GM12878 (cell line): ENCODE results near the gene ABHD17A. TPM values are rescaled to one million over a fixed set of nuclear protein-coding genes. Genes with fewer than 3 reads are reported as not detected.

ENCODE experiments used
- ATAC-seq: fragments of 200-7000 bp; cut with Tn5 transposase; 3 replicates; pipeline ENCODE4 v1.9.1; 2020; ENCODE audit warnings: mild to moderate bottlenecking, moderate library complexity
- BruUV-seq: library from RNA; stranded (reverse); fragments of 400-500 nt; replicated peaks from 2 replicates; lab custom pipeline; 2021; lab: Mats Ljungman, UMichigan
- CTCF ChIA-PET: fragments of 300-600 bp; sonication (Branson Sonifier 250); formaldehyde crosslinking; extraction: SDS; loops from one replicate; lab custom pipeline; 2021; ENCODE audit warnings: inconsistent platforms; lab: Yijun Ruan, JAX
- POLR2A ChIA-PET: fragments of 350-600 bp; formaldehyde crosslinking; extraction: SDS; loops from one replicate; lab custom pipeline; 2021; ENCODE audit warnings: inconsistent platforms; lab: Charles Lee
- RAD21 ChIA-PET: fragments of 300-600 bp; sonication (Branson Sonifier 250); formaldehyde crosslinking; loops from one replicate; lab custom pipeline; 2023; ENCODE audit warnings: antibody characterized with exemption; ENCODE audit not compliant: unreplicated experiment; lab: Charles Lee
- SMC1A ChIA-PET: fragments of 300-600 bp; sonication (Branson Sonifier 250); formaldehyde crosslinking; loops from one replicate; lab custom pipeline; 2023; ENCODE audit not compliant: unreplicated experiment, uncharacterized antibody; lab: Charles Lee
- DNase-seq: peaks from one replicate; pipeline ENCODE4 v3.0.0-alpha.2; 2011; ENCODE audit warnings: low read depth, low spot score
- FAIRE-seq: peaks from 3 replicates; lab custom pipeline; 2011; peaks lifted over from hg19 to GRCh38; lab: Jason Lieb, UNC
- H2AFZ ChIP-seq: 2 replicates; pipeline ENCODE4 v1.6.0; 2011; ENCODE audit warnings: low read depth, low read length, control low read depth; ENCODE audit not compliant: control insufficient read depth
- H3K27ac ChIP-seq: 2 replicates; pipeline ENCODE4 v1.5.1; 2011; ENCODE audit warnings: control low read depth; ENCODE audit not compliant: control insufficient read depth, insufficient read depth
- H3K27me3 ChIP-seq, 2 experiments: replicated peaks in 1 of 2; 2 replicates each; pipeline versions ENCODE4 v1.6.0 to v1.6.1; 2011; ENCODE audit warnings: low read length in 1 of 2; ENCODE audit not compliant: control insufficient read depth in 2 of 2, insufficient read depth in 2 of 2
- H3K36me3 ChIP-seq, 2 experiments: 2 replicates each; pipeline ENCODE4 v1.5.1; 2011; ENCODE audit warnings: low read length in 1 of 2; ENCODE audit not compliant: control insufficient read depth in 2 of 2, insufficient read depth in 2 of 2
- H3K4me1 ChIP-seq: 2 replicates; pipeline ENCODE4 v1.6.1; 2011; ENCODE audit warnings: mild to moderate bottlenecking, low read length, moderate library complexity, mixed read lengths; ENCODE audit not compliant: control insufficient read depth, insufficient read depth
- H3K4me2 ChIP-seq: 2 replicates; pipeline ENCODE4 v1.6.0; 2011; ENCODE audit warnings: control low read depth; ENCODE audit not compliant: control insufficient read depth, insufficient read depth
- H3K4me3 ChIP-seq: fragments of 200-600 bp; sonication (generic); 2 replicates; pipeline ENCODE4 v1.5.1; 2016
- H3K79me2 ChIP-seq: 2 replicates; pipeline ENCODE4 v1.6.0; 2011; ENCODE audit warnings: low read length; ENCODE audit not compliant: control insufficient read depth, insufficient read depth
- H3K9ac ChIP-seq: 2 replicates; pipeline ENCODE4 v1.8.0; 2011; ENCODE audit warnings: low read length, control low read depth, mixed read lengths; ENCODE audit not compliant: control insufficient read depth, insufficient read depth
- H3K9me3 ChIP-seq: replicated peaks from 3 replicates; pipeline ENCODE4 v1.5.1; 2011; ENCODE audit warnings: mild to moderate bottlenecking, low read length; ENCODE audit not compliant: control insufficient read depth, insufficient read depth
- H4K20me1 ChIP-seq: 2 replicates; pipeline ENCODE4 v1.6.0; 2011; ENCODE audit not compliant: control insufficient read depth, insufficient read depth
- BCL11A ChIP-seq: IDR thresholded peaks from 2 replicates; pipeline ENCODE4 v1.6.1; 2011; ENCODE audit warnings: low read depth, low read length
- CBX3 ChIP-seq: fragments of 200-600 bp; sonication (generic); IDR thresholded peaks from 2 replicates; pipeline ENCODE4 v1.6.1; 2016; ENCODE audit warnings: low read depth, borderline replicate concordance
- EGR1 ChIP-seq, 2 experiments: IDR thresholded peaks; 1 replicate in 1 of 2; 2 replicates in 1 of 2; pipeline ENCODE4 v1.6.1; 2011 to 2012; ENCODE audit warnings: low read depth in 2 of 2, low read length in 2 of 2, borderline replicate concordance in 1 of 2, mild to moderate bottlenecking in 1 of 2, moderate library complexity in 1 of 2
- ETV6 ChIP-seq, 2 experiments: fragments of 450-650 bp in 1 of 2; IDR thresholded peaks in 1 of 2; conservative IDR thresholded peaks in 1 of 2; 2 replicates each; pipeline ENCODE4 v1.6.1; 2014; ENCODE audit warnings: antibody characterized with exemption in 1 of 2, borderline replicate concordance in 1 of 2, low read depth in 1 of 2, mild to moderate bottlenecking in 1 of 2, moderate library complexity in 1 of 2
- EZH2 ChIP-seq: IDR thresholded peaks from 2 replicates; pipeline ENCODE4 v1.6.1; 2012; ENCODE audit warnings: low read depth, mild to moderate bottlenecking, control low read depth, inconsistent platforms, low read length, borderline replicate concordance; ENCODE audit not compliant: control insufficient read depth
- FOS ChIP-seq: IDR thresholded peaks from 3 replicates; pipeline ENCODE4 v1.6.1; 2011; ENCODE audit warnings: borderline replicate concordance; ENCODE audit not compliant: insufficient read length; ENCODE audit errors: extremely low read depth
- NFIC ChIP-seq: IDR thresholded peaks from 2 replicates; pipeline ENCODE4 v1.6.1; 2012; ENCODE audit warnings: low read depth, mild to moderate bottlenecking, inconsistent platforms, low read length, moderate library complexity
- NR2C2 ChIP-seq: IDR thresholded peaks from 2 replicates; pipeline ENCODE4 v1.6.1; 2011; ENCODE audit warnings: borderline replicate concordance, low read depth; ENCODE audit not compliant: control insufficient read depth, insufficient read length
- PML ChIP-seq: IDR thresholded peaks from 2 replicates; pipeline ENCODE4 v1.6.1; 2012; ENCODE audit warnings: low read length, inconsistent platforms
- POU2F2 ChIP-seq: IDR thresholded peaks from 3 replicates; pipeline ENCODE4 v1.6.1; 2011; ENCODE audit warnings: low read depth, mild to moderate bottlenecking, low read length, borderline replicate concordance
- SKIL ChIP-seq: fragments of 450-650 bp; IDR thresholded peaks from 2 replicates; pipeline ENCODE4 v1.6.1; 2017; ENCODE audit warnings: mild to moderate bottlenecking, low read depth, inconsistent platforms; ENCODE audit not compliant: poor library complexity, severe bottlenecking
- SMAD1 ChIP-seq: fragments of 450-650 bp; IDR thresholded peaks from 2 replicates; pipeline ENCODE4 v1.6.1; 2018; ENCODE audit warnings: mild to moderate bottlenecking, low read depth; ENCODE audit not compliant: partially characterized antibody
- ZNF622 ChIP-seq: fragments of 450-650 bp; IDR thresholded peaks from 2 replicates; pipeline ENCODE4 v1.6.1; 2017; ENCODE audit warnings: mild to moderate bottlenecking, inconsistent platforms
- WGBS: methylation state at CpG from one replicate; pipeline ENCODE4 v1.1.6; 2016; ENCODE audit warnings: low lambda C conversion rate; ENCODE audit not compliant: insufficient replicate concordance, insufficient coverage; ENCODE audit errors: missing lambda C conversion rate; 5-methylcytosine and 5-hydroxymethylcytosine counted together
- in situ Hi-C: fragments of 300-500 bp; cut with MboI; formaldehyde crosslinking; loops from 9 replicates; pipeline ENCODE4 v1.14.3; 2018; ENCODE audit warnings: mixed read lengths
- intact Hi-C: fragments of 100-400 bp; cut with micrococcal nuclease; formaldehyde crosslinking; loops from one replicate; pipeline ENCODE4 v1.14.2; 2022; ENCODE audit not compliant: unreplicated experiment
- polyA plus RNA-seq, 11 experiments: library from polyadenylated mRNA; depleted of rRNA in 4 of 11; unstranded in 6 of 11; stranded (reverse) in 5 of 11; fragments of >200 nt; fragmentation: Nextera tagmentation in 4 of 11; fragmentation: Illumina TruSeq in 1 of 11; extraction: Ambion mirVana in 4 of 11; extraction: Trizol in 1 of 11; gene quantifications; 1 replicate in 1 of 11; 2 replicates in 10 of 11; pipeline versions ENCODE4 v1.2.1 to v1.2.3, GENCODE V29; 2011 to 2016; ENCODE audit warnings: inconsistent platforms in 2 of 11, missing spikeins in 2 of 11, low read depth in 1 of 11
- total RNA-seq, 4 experiments: library from RNA; depleted of rRNA in 3 of 4; stranded (reverse); fragments of >200 nt in 3 of 4; fragmentation: Illumina TruSeq in 1 of 4; extraction: Trizol in 1 of 4; gene quantifications; 2 replicates each; pipeline versions ENCODE4 v1.2.1 to v1.2.3, GENCODE V29; 2013 to 2021

ABHD17A gene
- total and polyA plus RNA-seq, 10 of the 15 experiments (the other 5 are each of a cell fraction or from before 2014, with no cell fraction given) = 0.13 to 126 (median 28.8) TPM; not detected in 1

DNA sequence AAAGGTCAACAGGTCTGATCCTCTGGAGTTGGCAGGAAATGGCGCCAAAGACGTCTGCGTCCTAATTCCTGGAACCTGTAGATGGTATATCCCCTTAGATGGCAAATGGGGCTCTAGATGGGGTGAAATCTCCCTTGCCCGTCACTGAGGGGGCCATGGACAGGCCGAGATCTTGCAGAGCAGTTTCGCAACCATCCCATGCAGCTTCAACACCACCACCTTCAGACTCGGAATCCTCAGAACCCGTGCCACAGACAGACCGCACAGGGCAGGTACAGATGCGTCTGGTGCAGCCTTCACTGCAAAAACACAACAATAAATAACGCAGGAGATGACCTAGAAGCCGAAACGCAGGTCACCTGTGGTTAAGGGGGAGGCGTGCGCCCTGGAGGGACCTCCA, 54.7 kb downstream of the ABHD17A start:
- TF ChIP-seq ETV6 (conservative IDR thresholded peaks at IDR 0.05 in 1 of 2, IDR thresholded peaks at IDR 0.05 in 1 of 2; ENCODE audit: borderline replicate concordance in 1 of 2, low read depth in 1 of 2) (no peak), BCL11A (no peak), NR2C2 (no peak), EZH2 (no peak), NFIC (no peak), EGR1 (IDR thresholded peaks at IDR 0.05; ENCODE audit: borderline replicate concordance in 1 of 2, low read depth in 2 of 2, low read length in 2 of 2) (no peak), CBX3 (no peak), FOS (no peak), SKIL (no peak), ZNF622 (no peak), PML (no peak), POU2F2 (no peak), SMAD1 (no peak)
- TF ChIP-seq, all 136 proteins: peak for 0
- BruUV-seq = no TSS peak
- no peak overlapping the region for H2AFZ ChIP-seq
- H3K9me3 ChIP-seq = no peaks in the 10 kb centered on the region
- H3K27me3 ChIP-seq = no peaks in the 10 kb centered on the region
- peaks cover 2 to 4% of the 10 kb centered on the region in 2 experiments; a peak in 3 of 4 replicates for H3K36me3 ChIP-seq
- no peak overlapping the region for H3K27ac ChIP-seq
- no peak for FAIRE-seq
- no peaks in the 10 kb centered on the region for H4K20me1 ChIP-seq
- no peaks in the 10 kb centered on the region for H3K4me1 ChIP-seq
- intact Hi-C loops (no loop called here), in situ Hi-C loops (no loop called here)
- ChIA-PET POLR2A (interaction anchor here (0.6 kb wide), 1 partner anchor 229 kb away, joined by 4 read pairs; no protein-coding TSS in a partner anchor), SMC1A (no interaction called here), CTCF (interaction anchor here (2.7 kb wide), 1 partner anchor 8 kb away, joined by 19 read pairs; no protein-coding TSS in a partner anchor), RAD21 (no interaction called here)
- H3K4me2 ChIP-seq = no peak overlapping the region
- DNase-seq = no peak
- WGBS = 97% methylated on average over 15 of the region's 15 CpGs
- peaks cover under 1% of the 10 kb centered on the region for H3K79me2 ChIP-seq
- ATAC-seq = no peak
- H3K4me3 ChIP-seq = no peak overlapping the region
- H3K9ac ChIP-seq = no peak overlapping the region
